Measurements from ENCODE around the gene MAD2L1BP. TPM values are rescaled to one million over a fixed set of nuclear protein-coding genes. Genes with fewer than 3 reads are reported as not detected.

The MAD2L1BP gene
- total RNA-seq, 2 experiments from 2014 or later: 30.8 to 43.3 TPM

GRCh38 chr6:43680308-43681200 is 44.9 kb downstream of the MAD2L1BP start:
- ChIA-PET POLR2A (interaction anchor here (1.0 to 1.1 kb wide), 2 partner anchors 11 to 51 kb away, joined by 3 to 4 read pairs; no protein-coding TSS in a partner anchor), CTCF (ENCODE audit: unreplicated experiment) (no interaction called here)
- peaks cover 43% of the 10 kb centered on the region for H3K79me2 ChIP-seq (ENCODE audit: insufficient read depth, low read depth, low read length)
- no peak overlapping the region for H3K27ac ChIP-seq (ENCODE audit: low read depth, low read length, poor library complexity, severe bottlenecking)
- peaks cover 10% of the 10 kb centered on the region; the same call in 1 of the 2 replicates for H4K20me1 ChIP-seq (ENCODE audit: insufficient read depth, low read length)
- no peak for DNase-seq (ENCODE audit: low spot score)
- no peaks in the 10 kb centered on the region for H3K9me3 ChIP-seq (ENCODE audit: low read length)
- no peak for TF ChIP-seq CTCF (conservative IDR thresholded peaks at IDR 0.05; ENCODE audit: low read length)
- no peak for TF ChIP-seq EZH2phosphoT487 (IDR thresholded peaks at IDR 0.05; ENCODE audit: borderline replicate concordance, low read depth, low read length)
- no peak overlapping the region for H3K4me3 ChIP-seq (ENCODE audit: low read depth, low read length, poor library complexity, severe bottlenecking)
- intact Hi-C loops (cut with micrococcal nuclease; ENCODE audit: unreplicated experiment): no loop called here
- no peak overlapping the region for H2AFZ ChIP-seq (ENCODE audit: low read length)
- H3K36me3 ChIP-seq (ENCODE audit: insufficient read depth, low read length): peaks cover 89% of the 10 kb centered on the region
- BruUV-seq (replicated peaks): no TSS peak
- H3K4me1 ChIP-seq (ENCODE audit: insufficient read depth, low read length, poor library complexity, severe bottlenecking): peaks cover 22% of the 10 kb centered on the region
- H3K4me2 ChIP-seq (ENCODE audit: low read length): no peak overlapping the region
- no peaks in the 10 kb centered on the region for H3K9me2 ChIP-seq (ENCODE audit: insufficient read depth, low read length)

GRCh38 chr6:43681303-43681702 is 45.7 kb downstream of the MAD2L1BP start:
- no peak overlapping the region for H3K4me3 ChIP-seq (ENCODE audit: low read depth, low read length, poor library complexity, severe bottlenecking)
- TF ChIP-seq EZH2phosphoT487 (IDR thresholded peaks at IDR 0.05; ENCODE audit: borderline replicate concordance, low read depth, low read length): no peak
- no peak for TF ChIP-seq CTCF (conservative IDR thresholded peaks at IDR 0.05; ENCODE audit: low read length)
- CTCF ChIA-PET (ENCODE audit: unreplicated experiment): no interaction called here
- intact Hi-C loops (cut with micrococcal nuclease; ENCODE audit: unreplicated experiment): no loop called here
- H3K27ac ChIP-seq (ENCODE audit: low read depth, low read length, poor library complexity, severe bottlenecking): no peak overlapping the region
- DNase-seq (ENCODE audit: low spot score): no peak
- no peak overlapping the region for H3K4me2 ChIP-seq (ENCODE audit: low read length)
- no peaks in the 10 kb centered on the region for H3K9me2 ChIP-seq (ENCODE audit: insufficient read depth, low read length)
- BruUV-seq (replicated peaks): no TSS peak
- no peak overlapping the region for H2AFZ ChIP-seq (ENCODE audit: low read length)
- H4K20me1 ChIP-seq (ENCODE audit: insufficient read depth, low read length): peaks cover 10% of the 10 kb centered on the region; the same call in 1 of the 2 replicates
- peaks cover 50% of the 10 kb centered on the region for H3K79me2 ChIP-seq (ENCODE audit: insufficient read depth, low read depth, low read length)
- peaks cover 84% of the 10 kb centered on the region for H3K36me3 ChIP-seq (ENCODE audit: insufficient read depth, low read length)
- POLR2A ChIA-PET: interaction anchor here (1.0 kb wide), 1 partner anchor 12 kb away, joined by 3 read pairs; no protein-coding TSS in a partner anchor
- H3K4me1 ChIP-seq (ENCODE audit: insufficient read depth, low read length, poor library complexity, severe bottlenecking): peaks cover 30% of the 10 kb centered on the region
- H3K9me3 ChIP-seq (ENCODE audit: low read length): no peaks in the 10 kb centered on the region

Measured in OCI-LY7 (cell line).